Suppressor macrophage treated with lipopolysaccharide for 1 hour (primary cell): Measurements from ENCODE around the gene GRPEL1.

Experiments
- DNase-seq, 3 donors: peaks; one replicate each; pipeline ENCODE4 v3.0.0-alpha.2; 2020 to 2022

GRPEL1 gene

GRCh38 chr4:7021355-7021754 is 46.5 kb downstream of the GRPEL1 start:
- DNase-seq, result no peak

GRCh38 chr4:7020856-7021255 is 47.0 kb downstream of the GRPEL1 start:
- no peak for DNase-seq

- DNase-seq, result no peak
Observed at GRCh38 chr4:7020290-7020689, 47.6 kb downstream of the GRPEL1 start.

GRCh38 chr4:7019367-7019766 is 48.5 kb downstream of the GRPEL1 start:
- DNase-seq, result no peak

GRCh38 chr4:7018281-7018680 is 49.6 kb downstream of the GRPEL1 start:
- no peak for DNase-seq

- DNase-seq, result no peak
Observed at GRCh38 chr4:7017446-7018048, 50.3 kb downstream of the GRPEL1 start.

GRCh38 chr4:7016512-7016911 is 51.4 kb downstream of the GRPEL1 start:
- no peak for DNase-seq

- no peak for DNase-seq
Observed at GRCh38 chr4:7016086-7016485, 51.8 kb downstream of the GRPEL1 start.

- DNase-seq, result no peak
Observed at GRCh38 chr4:7015383-7016035, 52.4 kb downstream of the GRPEL1 start.

- DNase-seq, result no peak
Observed at GRCh38 chr4:7014815-7015214, 53.0 kb downstream of the GRPEL1 start.

GRCh38 chr4:7013175-7013574 is 54.7 kb downstream of the GRPEL1 start:
- no peak for DNase-seq

GRCh38 chr4:7009564-7009963 is 58.3 kb downstream of the GRPEL1 start:
- DNase-seq, result no peak
